HG02970 (cell line): ENCODE data around the gene LSMEM2.

Source experiments
- ATAC-seq: cut with Tn5 transposase; IDR thresholded peaks from one replicate; pipeline ENCODE4 v1.9.1; 2021; ENCODE audit warnings: mild to moderate bottlenecking, moderate library complexity, moderate number of reproducible peaks; ENCODE audit not compliant: unreplicated experiment, low FRiP score

The LSMEM2 gene

GRCh38 chr3:50318615-50319014, 39.7 kb downstream of the LSMEM2 start:
- no peak for ATAC-seq

- ATAC-seq = no peak
Observed at GRCh38 chr3:50319181-50319893, 40.5 kb downstream of the LSMEM2 start.

- no peak for ATAC-seq
Observed at GRCh38 chr3:50319894-50320625, 41.2 kb downstream of the LSMEM2 start.

GRCh38 chr3:50320853-50321335, 42.0 kb downstream of the LSMEM2 start:
- peak; percentile 44 for ATAC-seq

GRCh38 chr3:50321336-50322114, 42.6 kb downstream of the LSMEM2 start:
- peak; percentile 72 for ATAC-seq

GRCh38 chr3:50322115-50322385, 43.2 kb downstream of the LSMEM2 start:
- ATAC-seq = no peak

GRCh38 chr3:50322386-50323091, 43.7 kb downstream of the LSMEM2 start, which contains the start of gene HYAL2:
TSS of gene HYAL2 (minus strand) at chr3:50322745. CDS start at chr3:50320489, 2,256 bp downstream.
- ATAC-seq = no peak

- ATAC-seq = no peak
Observed at GRCh38 chr3:50323092-50323600, 44.3 kb downstream of the LSMEM2 start.

GRCh38 chr3:50323614-50324199, 44.8 kb downstream of the LSMEM2 start:
- ATAC-seq = no peak

GRCh38 chr3:50324351-50325112, 45.6 kb downstream of the LSMEM2 start:
- ATAC-seq = no peak

- ATAC-seq = no peak
Observed at GRCh38 chr3:50325113-50325480, 46.2 kb downstream of the LSMEM2 start.

- ATAC-seq = no peak
Observed at GRCh38 chr3:50325497-50326181, 46.8 kb downstream of the LSMEM2 start.

- no peak for ATAC-seq
Observed at GRCh38 chr3:50326182-50326541, 47.3 kb downstream of the LSMEM2 start.

GRCh38 chr3:50327129-50327528, 48.2 kb downstream of the LSMEM2 start:
- ATAC-seq = no peak

GRCh38 chr3:50327943-50328691, 49.2 kb downstream of the LSMEM2 start, which contains the start of gene TUSC2:
TSS of gene TUSC2 (minus strand) at chr3:50328223. CDS start at chr3:50328099, 124 bp downstream.
- ATAC-seq = peak; percentile 85

- no peak for ATAC-seq
Observed at GRCh38 chr3:50330330-50330729, 51.4 kb downstream of the LSMEM2 start.

- no peak for ATAC-seq
Observed at GRCh38 chr3:50331364-50331907, 52.5 kb downstream of the LSMEM2 start.
